ENCODE measurements around the gene STK38L.
A peak's percentile ranks its signal among the peaks of the same experiment; 100 is the strongest.
"Not testable (repeated sequence)": the region's sequence is repeated elsewhere in the genome, so short reads cannot be mapped to it uniquely, and the experiment has no call there.

Gene STK38L

GRCh38 chr12:27221625-27222387 is 22.3 kb upstream of the STK38L start:
- Histone ChIP-seq H3K4me1 (no peaks in the 10 kb centered on the region; the same call in 1 of the 2 replicates), H4K20me1 (no peaks in the 10 kb centered on the region), H3K9ac (no peak overlapping the region), H3K4me2 (no peak overlapping the region), H3K27me3 (no peaks in the 10 kb centered on the region), H3K9me3 (no peaks in the 10 kb centered on the region), H3K27ac (no peak overlapping the region), H3K36me3 (no peaks in the 10 kb centered on the region), H3K4me3 (no peak overlapping the region)
- no peak for TF ChIP-seq Cebpa-rat (IDR thresholded peaks at IDR 0.05)

- no peak overlapping the region for H3K4me3 ChIP-seq
- no peaks in the 10 kb centered on the region for H3K9me3 ChIP-seq
- H3K27ac ChIP-seq = no peak overlapping the region
- no peaks in the 10 kb centered on the region; the same call in 1 of the 2 replicates for H3K4me1 ChIP-seq
- H3K4me2 ChIP-seq = no peak overlapping the region
- H4K20me1 ChIP-seq = no peaks in the 10 kb centered on the region
- H3K9ac ChIP-seq = no peak overlapping the region
- H3K27me3 ChIP-seq = no peaks in the 10 kb centered on the region
- no peaks in the 10 kb centered on the region for H3K36me3 ChIP-seq
- no peak for TF ChIP-seq Cebpa-rat (IDR thresholded peaks at IDR 0.05)
Observed at GRCh38 chr12:27226407-27226929, 17.6 kb upstream of the STK38L start.

- Histone ChIP-seq H3K4me3 (no peak overlapping the region), H3K9me3 (no peaks in the 10 kb centered on the region), H4K20me1 (no peaks in the 10 kb centered on the region), H3K4me2 (no peak overlapping the region), H3K4me1 (no peaks in the 10 kb centered on the region), H3K9ac (no peak overlapping the region), H3K36me3 (no peaks in the 10 kb centered on the region), H3K27me3 (no peaks in the 10 kb centered on the region), H3K27ac (no peak overlapping the region)
- TF ChIP-seq Cebpa-rat (IDR thresholded peaks at IDR 0.05) = no peak
Observed at GRCh38 chr12:27229367-27229766, 14.7 kb upstream of the STK38L start.

GRCh38 chr12:27231374-27231773 is 12.7 kb upstream of the STK38L start:
- H3K4me2 ChIP-seq, H3K27ac ChIP-seq, H3K9ac ChIP-seq, H3K36me3 ChIP-seq, H3K9me3 ChIP-seq, H3K4me3 ChIP-seq, H3K27me3 ChIP-seq, H4K20me1 ChIP-seq, H3K4me1 ChIP-seq: not testable (repeated sequence)

GRCh38 chr12:27233814-27234213 is 10.3 kb upstream of the STK38L start:
- Histone ChIP-seq H4K20me1 (no peaks in the 10 kb centered on the region), H3K27me3 (no peaks in the 10 kb centered on the region), H3K9ac (no peak overlapping the region), H3K4me2 (no peak overlapping the region), H3K9me3 (no peaks in the 10 kb centered on the region), H3K4me3 (no peak overlapping the region), H3K36me3 (no peaks in the 10 kb centered on the region), H3K4me1 (no peaks in the 10 kb centered on the region), H3K27ac (no peak overlapping the region)
- TF ChIP-seq Cebpa-rat (IDR thresholded peaks at IDR 0.05) = no peak

GRCh38 chr12:27236498-27236897 is 7.6 kb upstream of the STK38L start:
- Histone ChIP-seq H3K36me3 (no peaks in the 10 kb centered on the region), H3K9ac (no peak overlapping the region), H3K9me3 (no peaks in the 10 kb centered on the region), H3K27me3 (no peaks in the 10 kb centered on the region), H3K27ac (no peak overlapping the region), H3K4me1 (no peaks in the 10 kb centered on the region), H4K20me1 (no peaks in the 10 kb centered on the region), H3K4me3 (no peak overlapping the region), H3K4me2 (no peak overlapping the region)
- no peak for TF ChIP-seq Cebpa-rat (IDR thresholded peaks at IDR 0.05)

GRCh38 chr12:27237790-27238771 is 6.0 kb upstream of the STK38L start:
- no peak overlapping the region for H3K4me3 ChIP-seq

GRCh38 chr12:27243006-27243405 is 1.1 kb upstream of the STK38L start:
- Histone ChIP-seq H3K4me2 (no peak overlapping the region), H3K27me3 (peaks cover 9% of the 10 kb centered on the region; the same call in 1 of the 2 replicates), H3K4me1 (peaks cover 15% of the 10 kb centered on the region)

More at GRCh38 chr12:27237790-27238771, 6.0 kb upstream of the STK38L start:
- Histone ChIP-seq H3K27me3 (no peaks in the 10 kb centered on the region), H3K27ac (no peak overlapping the region), H3K9me3 (no peaks in the 10 kb centered on the region), H3K36me3 (no peaks in the 10 kb centered on the region), H3K4me1 (no peaks in the 10 kb centered on the region), H3K4me2 (no peak overlapping the region), H4K20me1 (no peaks in the 10 kb centered on the region), H3K9ac (no peak overlapping the region)
- TF ChIP-seq Cebpa-rat (IDR thresholded peaks at IDR 0.05) = no peak

GRCh38 chr12:27244689-27245488 is 803 bp downstream of the STK38L start:
- Histone ChIP-seq H4K20me1 (no peaks in the 10 kb centered on the region), H3K27me3 (peaks cover 9% of the 10 kb centered on the region; the same call in 1 of the 2 replicates), H3K9ac (peak overlapping the region; percentile 91), H3K4me3 (peak overlapping the region; percentile 95), H3K9me3 (peaks cover 10% of the 10 kb centered on the region), H3K36me3 (no peaks in the 10 kb centered on the region), H3K27ac (peak overlapping the region; percentile 85), H3K4me2 (peak overlapping the region; percentile 85), H3K4me1 (peaks cover 15% of the 10 kb centered on the region)
- TF ChIP-seq Cebpa-rat (IDR thresholded peaks at IDR 0.05) = no peak

More at GRCh38 chr12:27243006-27243405, 1.1 kb upstream of the STK38L start:
- no peak overlapping the region for H3K27ac ChIP-seq
- no peak overlapping the region for H3K4me3 ChIP-seq
- no peak for TF ChIP-seq Cebpa-rat (IDR thresholded peaks at IDR 0.05)
- no peaks in the 10 kb centered on the region for H4K20me1 ChIP-seq
- H3K9ac ChIP-seq = no peak overlapping the region
- no peaks in the 10 kb centered on the region for H3K36me3 ChIP-seq
- H3K9me3 ChIP-seq = peaks cover 7% of the 10 kb centered on the region
